ENCODE data around the gene INPP5F. TPM values are rescaled to one million over a fixed set of nuclear protein-coding genes. Genes with fewer than 3 reads are reported as not detected.
A peak's percentile ranks its signal among the peaks of the same experiment; 100 is the strongest.

Gene INPP5F, protein sequence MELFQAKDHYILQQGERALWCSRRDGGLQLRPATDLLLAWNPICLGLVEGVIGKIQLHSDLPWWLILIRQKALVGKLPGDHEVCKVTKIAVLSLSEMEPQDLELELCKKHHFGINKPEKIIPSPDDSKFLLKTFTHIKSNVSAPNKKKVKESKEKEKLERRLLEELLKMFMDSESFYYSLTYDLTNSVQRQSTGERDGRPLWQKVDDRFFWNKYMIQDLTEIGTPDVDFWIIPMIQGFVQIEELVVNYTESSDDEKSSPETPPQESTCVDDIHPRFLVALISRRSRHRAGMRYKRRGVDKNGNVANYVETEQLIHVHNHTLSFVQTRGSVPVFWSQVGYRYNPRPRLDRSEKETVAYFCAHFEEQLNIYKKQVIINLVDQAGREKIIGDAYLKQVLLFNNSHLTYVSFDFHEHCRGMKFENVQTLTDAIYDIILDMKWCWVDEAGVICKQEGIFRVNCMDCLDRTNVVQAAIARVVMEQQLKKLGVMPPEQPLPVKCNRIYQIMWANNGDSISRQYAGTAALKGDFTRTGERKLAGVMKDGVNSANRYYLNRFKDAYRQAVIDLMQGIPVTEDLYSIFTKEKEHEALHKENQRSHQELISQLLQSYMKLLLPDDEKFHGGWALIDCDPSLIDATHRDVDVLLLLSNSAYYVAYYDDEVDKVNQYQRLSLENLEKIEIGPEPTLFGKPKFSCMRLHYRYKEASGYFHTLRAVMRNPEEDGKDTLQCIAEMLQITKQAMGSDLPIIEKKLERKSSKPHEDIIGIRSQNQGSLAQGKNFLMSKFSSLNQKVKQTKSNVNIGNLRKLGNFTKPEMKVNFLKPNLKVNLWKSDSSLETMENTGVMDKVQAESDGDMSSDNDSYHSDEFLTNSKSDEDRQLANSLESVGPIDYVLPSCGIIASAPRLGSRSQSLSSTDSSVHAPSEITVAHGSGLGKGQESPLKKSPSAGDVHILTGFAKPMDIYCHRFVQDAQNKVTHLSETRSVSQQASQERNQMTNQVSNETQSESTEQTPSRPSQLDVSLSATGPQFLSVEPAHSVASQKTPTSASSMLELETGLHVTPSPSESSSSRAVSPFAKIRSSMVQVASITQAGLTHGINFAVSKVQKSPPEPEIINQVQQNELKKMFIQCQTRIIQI
- polyA plus RNA-seq (2012; ENCODE audit: missing spikeins) = 11.8 TPM

DNA sequence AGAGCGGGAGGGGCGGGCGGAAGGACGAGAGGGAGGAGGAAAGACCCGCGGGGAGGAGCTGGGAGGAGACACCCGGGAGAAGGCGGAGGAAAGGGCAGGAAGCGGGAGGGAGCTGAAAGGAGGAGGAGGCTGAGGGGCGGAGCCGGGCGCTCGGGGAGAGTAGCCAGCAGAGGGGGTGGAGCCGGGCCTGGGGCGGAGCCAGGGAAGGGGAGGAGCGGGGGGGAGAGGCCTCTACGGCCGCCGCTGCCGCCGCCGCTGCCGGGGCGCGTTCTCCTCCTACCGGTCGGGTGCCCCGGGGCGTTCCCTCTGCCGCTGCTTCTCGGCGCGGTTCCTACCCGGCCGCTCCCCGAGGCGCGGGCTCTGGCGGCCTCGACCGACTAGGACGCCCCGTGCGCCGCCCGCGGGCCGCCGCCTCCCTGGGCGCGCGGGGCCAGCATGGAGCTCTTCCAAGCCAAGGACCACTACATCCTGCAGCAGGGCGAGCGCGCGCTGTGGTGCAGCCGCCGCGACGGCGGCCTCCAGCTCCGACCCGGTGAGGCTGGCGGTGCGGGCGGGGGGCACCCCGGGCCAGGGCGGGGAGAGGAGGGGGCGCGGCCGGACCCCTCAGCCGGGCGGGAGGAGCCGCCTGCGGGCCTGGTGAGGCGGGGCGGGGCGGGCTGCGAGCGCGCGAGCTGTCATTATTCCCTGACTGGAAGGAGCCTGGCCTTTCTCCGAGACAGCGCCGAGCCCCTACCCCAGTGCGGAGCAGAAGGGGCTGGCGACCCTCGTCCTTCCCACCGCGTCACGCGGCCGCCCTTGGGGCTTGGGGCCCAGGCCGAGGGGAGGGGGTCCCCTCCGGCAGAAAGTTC, at the start of gene INPP5F:
TSS of gene INPP5F (plus strand) at position 223 of the 848 bp plus-strand sequence. CDS start at position 436, 213 bp downstream.
- FAIRE-seq (peak; percentile 95), DNase-seq (ENCODE audit: insufficient read length) (peak; percentile 96)
- TF ChIP-seq POLR2A (IDR thresholded peaks at IDR 0.05; ENCODE audit: low read depth, low read length) = peak; percentile 43; the same call in 1 of the 2 replicates
- TF ChIP-seq POLR2AphosphoS5 (IDR thresholded peaks at IDR 0.05; ENCODE audit: low read depth, low read length) = no peak
- no peak for TF ChIP-seq TAF1 (IDR thresholded peaks at IDR 0.05; ENCODE audit: borderline replicate concordance, low read depth, low read length)

DNA sequence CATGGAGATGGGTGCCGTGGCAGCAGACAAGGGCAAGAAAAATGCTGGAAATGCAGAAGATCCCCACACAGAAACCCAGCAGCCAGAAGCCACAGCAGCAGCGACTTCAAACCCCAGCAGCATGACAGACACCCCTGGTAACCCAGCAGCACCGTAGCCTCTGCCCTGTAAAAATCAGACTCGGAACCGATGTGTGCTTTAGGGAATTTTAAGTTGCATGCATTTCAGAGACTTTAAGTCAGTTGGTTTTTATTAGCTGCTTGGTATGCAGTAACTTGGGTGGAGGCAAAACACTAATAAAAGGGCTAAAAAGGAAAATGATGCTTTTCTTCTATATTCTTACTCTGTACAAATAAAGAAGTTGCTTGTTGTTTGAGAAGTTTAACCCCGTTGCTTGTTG, 48.7 kb upstream of the INPP5F start:
- TF ChIP-seq POLR2A (IDR thresholded peaks at IDR 0.05; ENCODE audit: low read depth, low read length) = no peak
- no peak for TF ChIP-seq TAF1 (IDR thresholded peaks at IDR 0.05; ENCODE audit: borderline replicate concordance, low read depth, low read length)
- no peak for TF ChIP-seq POLR2AphosphoS5 (IDR thresholded peaks at IDR 0.05; ENCODE audit: low read depth, low read length)
- FAIRE-seq (no peak), DNase-seq (ENCODE audit: insufficient read length) (no peak)

DNA sequence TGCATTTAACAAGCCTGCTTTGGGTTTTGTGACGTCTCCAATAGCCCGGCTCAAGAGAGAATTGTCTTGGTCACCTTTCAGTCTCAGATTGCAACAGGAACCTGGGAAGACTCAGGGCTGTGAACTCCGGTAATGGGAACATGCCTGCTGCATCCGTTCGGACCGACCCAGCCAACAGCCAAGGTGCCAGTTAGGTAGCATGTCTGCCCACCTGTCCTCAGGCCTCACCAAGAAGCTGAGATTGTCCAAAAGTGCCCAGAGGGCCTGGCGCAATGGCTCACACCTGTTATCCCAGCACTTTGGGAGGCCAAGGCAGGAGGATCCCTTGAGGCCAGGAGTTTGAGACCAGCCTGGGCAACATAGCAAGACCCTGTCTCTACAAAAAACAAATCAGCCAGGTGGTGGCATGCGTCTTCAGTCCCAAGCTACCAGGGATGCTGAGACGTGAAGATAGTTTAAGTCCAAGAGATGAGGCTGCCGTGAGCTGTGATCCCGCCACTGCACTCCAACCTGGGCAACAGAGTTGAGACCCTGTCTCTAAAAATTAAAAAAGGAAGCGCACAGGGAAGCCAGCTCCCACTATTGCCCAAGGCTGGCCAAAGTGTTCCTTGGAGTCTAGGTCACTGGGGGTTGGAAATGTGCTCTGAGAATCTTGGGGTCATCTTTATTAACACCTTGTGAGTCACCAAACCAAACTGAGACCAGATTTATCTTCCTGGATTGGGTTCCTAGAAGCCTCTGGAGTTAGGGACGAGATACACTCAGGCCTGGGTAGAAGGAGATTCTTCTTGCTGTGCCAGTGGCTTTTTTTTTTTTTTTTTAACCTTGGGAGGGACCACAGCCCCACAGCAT, 47.7 kb upstream of the INPP5F start:
- TF ChIP-seq POLR2A (IDR thresholded peaks at IDR 0.05; ENCODE audit: low read depth, low read length) (no peak), TAF1 (IDR thresholded peaks at IDR 0.05; ENCODE audit: borderline replicate concordance, low read depth, low read length) (no peak), POLR2AphosphoS5 (IDR thresholded peaks at IDR 0.05; ENCODE audit: low read depth, low read length) (no peak)
- FAIRE-seq = no peak
- DNase-seq (ENCODE audit: insufficient read length) = no peak

DNA sequence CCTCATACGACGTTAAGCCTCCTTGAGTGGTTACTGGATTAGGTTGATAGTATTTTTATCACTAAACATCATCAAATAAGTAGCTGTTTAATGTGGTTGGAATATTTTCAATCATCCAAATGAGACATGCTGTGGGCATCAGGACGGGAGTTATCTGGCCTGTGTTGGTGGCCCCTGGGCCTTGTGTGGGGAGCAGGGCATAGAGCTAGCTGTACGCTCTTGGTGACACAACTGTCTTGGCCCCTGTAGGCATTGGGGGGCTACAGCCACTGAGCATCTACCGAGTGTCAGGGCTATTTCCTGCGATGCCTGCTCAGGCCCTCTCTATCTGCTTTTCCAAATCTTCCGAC, 46.4 kb upstream of the INPP5F start:
- TF ChIP-seq TAF1 (IDR thresholded peaks at IDR 0.05; ENCODE audit: borderline replicate concordance, low read depth, low read length) = no peak
- no peak for TF ChIP-seq POLR2AphosphoS5 (IDR thresholded peaks at IDR 0.05; ENCODE audit: low read depth, low read length)
- no peak for TF ChIP-seq POLR2A (IDR thresholded peaks at IDR 0.05; ENCODE audit: low read depth, low read length)
- FAIRE-seq (no peak), DNase-seq (ENCODE audit: insufficient read length) (no peak)

DNA sequence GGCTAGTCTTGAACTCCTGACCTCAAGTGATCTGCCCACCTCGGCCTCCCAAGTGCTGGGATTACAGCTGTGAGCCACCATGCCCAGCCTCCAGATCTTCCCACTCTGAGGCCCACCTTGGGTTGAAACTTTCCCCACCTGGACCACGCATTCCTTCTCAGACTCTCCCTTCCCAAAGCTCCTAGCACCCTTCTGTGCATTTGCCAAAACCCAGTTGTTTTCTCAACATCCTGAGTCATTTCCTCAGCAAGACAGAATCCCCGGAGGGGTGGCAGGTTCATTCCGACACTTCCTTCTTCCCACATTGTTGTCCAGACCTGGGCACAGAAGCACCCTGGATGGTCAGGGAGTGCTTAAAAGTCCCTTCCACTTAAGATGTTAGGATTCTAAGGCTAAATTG, 45.8 kb upstream of the INPP5F start:
- FAIRE-seq (no peak), DNase-seq (ENCODE audit: insufficient read length) (no peak)
- TF ChIP-seq TAF1 (IDR thresholded peaks at IDR 0.05; ENCODE audit: borderline replicate concordance, low read depth, low read length) (no peak), POLR2AphosphoS5 (IDR thresholded peaks at IDR 0.05; ENCODE audit: low read depth, low read length) (no peak), POLR2A (IDR thresholded peaks at IDR 0.05; ENCODE audit: low read depth, low read length) (no peak)

DNA sequence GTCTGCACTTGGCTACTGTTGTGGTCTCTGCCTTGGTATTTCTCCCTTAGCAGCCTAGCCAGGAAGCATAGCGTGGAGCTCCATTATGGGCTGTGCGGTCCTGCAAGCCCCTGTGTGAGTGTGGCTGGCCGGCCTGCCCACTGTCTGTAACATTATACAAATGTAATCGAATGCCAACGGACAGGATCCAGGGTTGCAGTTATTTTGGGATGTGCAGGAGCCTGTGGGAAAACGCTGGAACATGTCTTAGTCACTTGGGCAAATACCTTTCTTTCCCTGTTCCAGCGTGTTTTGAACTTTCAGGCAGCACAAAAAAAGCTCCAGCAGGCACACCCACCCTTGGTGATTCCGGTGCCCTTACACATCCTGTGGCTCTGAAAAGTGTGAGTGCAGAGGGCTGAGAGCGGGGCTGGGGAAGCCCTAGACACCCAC, 45.2 kb upstream of the INPP5F start:
- TF ChIP-seq POLR2A (IDR thresholded peaks at IDR 0.05; ENCODE audit: low read depth, low read length) = no peak
- no peak for TF ChIP-seq POLR2AphosphoS5 (IDR thresholded peaks at IDR 0.05; ENCODE audit: low read depth, low read length)
- TF ChIP-seq TAF1 (IDR thresholded peaks at IDR 0.05; ENCODE audit: borderline replicate concordance, low read depth, low read length) = no peak
- DNase-seq (ENCODE audit: insufficient read length) = no peak
- no peak for FAIRE-seq

DNA sequence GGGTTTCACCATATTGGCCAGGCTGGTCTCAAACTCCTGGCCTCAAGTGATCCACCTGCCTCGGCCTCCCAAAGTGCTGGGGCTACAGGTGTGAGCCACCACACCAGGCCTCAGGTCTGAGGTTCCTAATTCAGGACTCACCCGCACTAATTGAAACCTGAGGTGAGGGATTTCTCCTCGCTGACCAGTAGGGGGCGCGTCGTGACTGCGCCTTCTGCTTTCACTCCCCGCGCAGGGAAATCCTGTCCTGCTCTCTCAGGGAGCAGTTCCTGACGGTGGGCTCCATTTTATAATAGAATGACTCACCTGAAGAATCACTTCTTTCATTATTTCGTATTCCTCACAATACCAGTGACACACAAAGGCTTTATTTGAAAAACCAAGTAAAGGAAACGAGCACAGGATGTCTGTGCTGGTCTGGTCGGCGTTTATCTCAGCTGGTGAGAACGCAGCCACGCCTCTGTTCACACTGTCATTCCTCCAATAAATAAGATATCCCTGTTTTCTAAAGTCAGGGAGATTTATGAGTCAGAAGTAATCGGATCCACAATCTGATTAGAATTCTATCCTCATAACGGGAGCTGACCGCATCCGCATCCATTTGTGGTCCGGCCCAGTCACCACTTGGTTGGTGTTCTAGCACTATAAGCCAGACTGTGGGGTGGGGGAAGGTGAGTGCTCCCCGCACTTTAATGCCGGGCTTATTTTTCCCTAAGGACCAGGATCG, 39.2 kb upstream of the INPP5F start:
- FAIRE-seq (peak; percentile 64), DNase-seq (ENCODE audit: insufficient read length) (peak; percentile 65)
- TF ChIP-seq POLR2AphosphoS5 (IDR thresholded peaks at IDR 0.05; ENCODE audit: low read depth, low read length) (no peak), TAF1 (IDR thresholded peaks at IDR 0.05; ENCODE audit: borderline replicate concordance, low read depth, low read length) (no peak), POLR2A (IDR thresholded peaks at IDR 0.05; ENCODE audit: low read depth, low read length) (no peak)

DNA sequence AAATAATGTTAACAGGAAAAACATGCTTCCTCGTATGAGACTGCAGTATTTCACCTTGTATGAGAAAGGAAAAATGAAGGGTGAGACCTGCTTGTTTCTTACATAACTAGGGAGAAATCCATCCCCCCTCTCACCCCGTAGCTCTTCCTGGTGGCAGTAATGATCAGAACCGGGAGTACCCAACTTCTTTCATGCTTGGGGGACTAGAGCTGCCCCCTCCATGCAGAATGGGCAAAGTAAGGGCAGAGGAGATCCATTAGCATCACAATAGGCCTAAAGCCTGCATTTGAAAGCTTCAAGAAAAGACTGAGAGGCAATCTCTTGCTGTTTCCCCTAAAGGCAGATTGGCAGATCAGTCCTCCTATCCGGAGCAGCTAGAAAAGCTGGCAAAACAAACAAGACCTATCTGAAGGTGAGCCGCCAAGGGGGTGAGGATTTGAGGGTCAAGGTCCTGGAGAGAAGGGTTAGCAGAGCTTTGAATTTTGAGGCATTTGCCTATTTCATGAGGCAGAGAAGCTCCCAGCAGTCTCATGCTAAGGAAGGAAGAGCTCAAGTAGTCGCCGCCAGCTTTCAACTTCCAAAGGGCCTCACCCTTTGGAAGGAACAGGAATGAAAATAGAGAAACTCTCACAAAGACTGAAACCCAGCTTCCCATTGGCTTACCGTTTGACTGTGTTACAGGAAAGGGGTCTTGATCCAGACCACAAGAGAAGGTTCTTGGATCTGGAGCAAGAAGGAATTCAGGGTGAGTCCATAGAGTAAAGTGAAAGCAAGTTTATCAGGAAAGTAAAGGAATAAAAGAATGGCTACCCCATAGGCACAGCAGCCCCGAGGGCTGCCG, 38.4 kb upstream of the INPP5F start:
- FAIRE-seq (no peak), DNase-seq (ENCODE audit: insufficient read length) (no peak)

More for the DNA sequence above, 38.4 kb upstream of the INPP5F start:
- TF ChIP-seq POLR2A (IDR thresholded peaks at IDR 0.05; ENCODE audit: low read depth, low read length) (no peak), TAF1 (IDR thresholded peaks at IDR 0.05; ENCODE audit: borderline replicate concordance, low read depth, low read length) (no peak), POLR2AphosphoS5 (IDR thresholded peaks at IDR 0.05; ENCODE audit: low read depth, low read length) (no peak)

All from GM12892 (cell line).